H1 (cell line): ENCODE results near the gene FLT1. TPM values are rescaled to one million over a fixed set of nuclear protein-coding genes. Genes with fewer than 3 reads are reported as not detected.

ENCODE experiments used
- CTCF ChIA-PET: fragments of 300-600 bp; sonication (Branson Sonifier 250); formaldehyde crosslinking; loops from one replicate; lab custom pipeline; 2021; ENCODE audit not compliant: partially characterized antibody; lab: Charles Lee
- POLR2A ChIA-PET: fragments of 300-600 bp; sonication (Branson Sonifier 250); formaldehyde crosslinking; loops from one replicate; lab custom pipeline; 2021; ENCODE audit warnings: inconsistent platforms; ENCODE audit not compliant: partially characterized antibody; lab: Charles Lee
- DNase-seq, 2 experiments: peaks; one replicate each; pipeline versions ENCODE4 v3.0.0 to v3.0.0-alpha.2; 2010 to 2022; ENCODE audit warnings: low spot score in 2 of 2, low read depth in 1 of 2, mixed read lengths in 1 of 2
- FAIRE-seq: peaks from 2 replicates; lab custom pipeline; 2011; peaks lifted over from hg19 to GRCh38; lab: Jason Lieb, UNC
- H2AFZ ChIP-seq: 2 replicates; pipeline ENCODE4 v1.8.1; 2012; ENCODE audit warnings: low read length, inconsistent platforms
- H2AK5ac ChIP-seq: 2 replicates; pipeline ENCODE4 v1.6.1; 2013; ENCODE audit warnings: low read depth, low read length
- H2BK120ac ChIP-seq: replicated peaks from 2 replicates; pipeline ENCODE3; 2013; ENCODE audit warnings: low read depth, low read length, inconsistent platforms
- H2BK12ac ChIP-seq: 2 replicates; pipeline ENCODE4 v1.6.1; 2013; ENCODE audit warnings: low read depth, low read length
- H2BK15ac ChIP-seq: 2 replicates; pipeline ENCODE4 v1.6.1; 2013; ENCODE audit warnings: low read length
- H2BK20ac ChIP-seq: 2 replicates; pipeline ENCODE4 v1.6.1; 2013; ENCODE audit warnings: low read length
- H2BK5ac ChIP-seq: 2 replicates; pipeline ENCODE4 v1.6.1; 2013; ENCODE audit warnings: low read depth, low read length
- H3K14ac ChIP-seq: 2 replicates; pipeline ENCODE4 v1.6.1; 2013; ENCODE audit warnings: inconsistent platforms; ENCODE audit not compliant: insufficient read length
- H3K18ac ChIP-seq: 2 replicates; pipeline ENCODE4 v1.6.1; 2013; ENCODE audit warnings: low read length; ENCODE audit errors: extremely low read depth
- H3K23ac ChIP-seq: 2 replicates; pipeline ENCODE4 v1.6.1; 2013; ENCODE audit warnings: inconsistent platforms; ENCODE audit not compliant: insufficient read length
- H3K23me2 ChIP-seq: 2 replicates; pipeline ENCODE4 v1.6.1; 2013; ENCODE audit warnings: low read depth, low read length
- H3K27ac ChIP-seq: 2 replicates; pipeline ENCODE4 v1.6.1; 2011; ENCODE audit warnings: low read depth, low read length, inconsistent platforms
- H3K27me3 ChIP-seq, 4 experiments: replicated peaks in 1 of 4; 1 replicate in 1 of 4; 2 replicates in 3 of 4; pipeline versions ENCODE4 v1.6.1 to v1.8.1; 2011 to 2013; ENCODE audit warnings: low read length in 3 of 4, mild to moderate bottlenecking in 3 of 4, inconsistent platforms in 2 of 4, mixed read lengths in 2 of 4, moderate library complexity in 1 of 4; ENCODE audit not compliant: control insufficient read depth in 3 of 4, insufficient read depth in 3 of 4; ENCODE audit errors: extremely low read depth in 1 of 4
- H3K36me3 ChIP-seq, 4 experiments: 2 replicates each; pipeline versions ENCODE4 v1.6.1 to v1.8.1; 2011 to 2013; ENCODE audit warnings: mild to moderate bottlenecking in 4 of 4, low read length in 3 of 4, moderate library complexity in 2 of 4, control low read depth in 1 of 4, inconsistent platforms in 1 of 4; ENCODE audit not compliant: insufficient read depth in 4 of 4, control insufficient read depth in 2 of 4
- H3K4ac ChIP-seq: replicated peaks from 2 replicates; pipeline ENCODE3; 2013; ENCODE audit warnings: low read length, low read depth, mixed read lengths, inconsistent platforms; ENCODE audit not compliant: insufficient read length
- H3K4me1 ChIP-seq, 4 experiments: replicated peaks in 1 of 4; 1 replicate in 1 of 4; 2 replicates in 3 of 4; pipeline versions ENCODE4 v1.6.1 to v1.8.1; 2011 to 2013; ENCODE audit warnings: low read length in 3 of 4, inconsistent platforms in 2 of 4, mixed read lengths in 1 of 4; ENCODE audit not compliant: insufficient read depth in 4 of 4, control insufficient read depth in 3 of 4
- H3K4me2 ChIP-seq, 2 experiments: 2 replicates each; pipeline versions ENCODE4 v1.6.1 to v1.8.1; 2011 to 2013; ENCODE audit warnings: low read depth in 2 of 2, low read length in 2 of 2, control low read depth in 1 of 2, inconsistent platforms in 1 of 2, mild to moderate bottlenecking in 1 of 2; ENCODE audit not compliant: insufficient read depth in 1 of 2
- H3K4me3 ChIP-seq, 4 experiments: fragments of 200-600, 300-600 bp in 1 of 4; sonication (generic), shearing (Covaris generic), sonication (Bioruptor Twin) in 1 of 4; 2 replicates each; pipeline versions ENCODE4 v1.5.1 to v1.8.1; 2011 to 2016; ENCODE audit warnings: low read length in 4 of 4, low read depth in 3 of 4, control low read depth in 2 of 4, inconsistent platforms in 2 of 4, mild to moderate bottlenecking in 2 of 4, mixed read lengths in 1 of 4, moderate library complexity in 1 of 4; ENCODE audit not compliant: insufficient read depth in 2 of 4; ENCODE audit errors: extremely low read depth in 1 of 4
- H3K56ac ChIP-seq: replicated peaks from 2 replicates; pipeline ENCODE3; 2013; ENCODE audit warnings: low read depth, mild to moderate bottlenecking, mixed read lengths, low read length, inconsistent platforms; ENCODE audit not compliant: insufficient read length
- H3K79me1 ChIP-seq: 2 replicates; pipeline ENCODE4 v1.6.1; 2013; ENCODE audit warnings: low read depth, low read length, control low read depth
- H3K79me2 ChIP-seq, 2 experiments: 2 replicates each; pipeline versions ENCODE4 v1.6.1 to v1.8.1; 2012 to 2013; ENCODE audit warnings: low read length in 2 of 2, mild to moderate bottlenecking in 2 of 2, inconsistent platforms in 1 of 2; ENCODE audit not compliant: insufficient read depth in 2 of 2, control insufficient read depth in 1 of 2
- H3K9ac ChIP-seq, 4 experiments: replicated peaks in 1 of 4; 1 replicate in 1 of 4; 2 replicates in 3 of 4; pipeline versions ENCODE4 v1.6.1 to v1.8.1; 2011 to 2013; ENCODE audit warnings: low read depth in 3 of 4, low read length in 3 of 4, control low read depth in 2 of 4, mild to moderate bottlenecking in 2 of 4, moderate library complexity in 2 of 4, inconsistent platforms in 1 of 4; ENCODE audit errors: extremely low read depth in 1 of 4
- H3K9me3 ChIP-seq, 2 experiments: 2 replicates each; pipeline versions ENCODE4 v1.6.1 to v1.8.1; 2012 to 2013; ENCODE audit warnings: mild to moderate bottlenecking in 2 of 2, moderate library complexity in 2 of 2, control low read depth in 1 of 2, inconsistent platforms in 1 of 2, low read depth in 1 of 2, low read length in 1 of 2, mixed read lengths in 1 of 2; ENCODE audit not compliant: insufficient read depth in 2 of 2
- H4K20me1 ChIP-seq, 2 experiments: replicated peaks in 1 of 2; 2 replicates each; pipeline versions ENCODE3 to v1.8.1; 2011 to 2013; ENCODE audit warnings: inconsistent platforms in 2 of 2, low read length in 2 of 2, mild to moderate bottlenecking in 1 of 2; ENCODE audit not compliant: insufficient read depth in 2 of 2, control insufficient read depth in 1 of 2
- H4K5ac ChIP-seq: 2 replicates; pipeline ENCODE4 v1.6.1; 2013; ENCODE audit warnings: low read length, low read depth, mixed read lengths, inconsistent platforms; ENCODE audit not compliant: insufficient read length
- H4K8ac ChIP-seq: 2 replicates; pipeline ENCODE4 v1.8.0; 2013; ENCODE audit warnings: mild to moderate bottlenecking, moderate library complexity, low read length, inconsistent platforms; ENCODE audit not compliant: insufficient read depth; ENCODE audit errors: extremely low read depth
- H4K91ac ChIP-seq: replicated peaks from 2 replicates; pipeline ENCODE3; 2013; ENCODE audit warnings: low read length, mixed read lengths, inconsistent platforms; ENCODE audit not compliant: insufficient read length
- ATF3 ChIP-seq: IDR thresholded peaks from 2 replicates; pipeline ENCODE4 v1.6.1; 2011; ENCODE audit warnings: low read depth, mild to moderate bottlenecking, low read length; ENCODE audit not compliant: insufficient read depth
- CTCF ChIP-seq, 3 experiments: IDR thresholded peaks; 1 replicate in 2 of 3; 2 replicates in 1 of 3; pipeline versions ENCODE4 v1.5.1 to v1.6.1; 2011; ENCODE audit warnings: low read length in 3 of 3, mild to moderate bottlenecking in 3 of 3, inconsistent platforms in 2 of 3, low read depth in 1 of 3, moderate library complexity in 1 of 3; ENCODE audit not compliant: insufficient read depth in 1 of 3; ENCODE audit errors: control extremely low read depth in 1 of 3
- EGR1 ChIP-seq: IDR thresholded peaks from 2 replicates; pipeline ENCODE4 v1.6.1; 2011; ENCODE audit warnings: low read depth, low read length, borderline replicate concordance
- HDAC6 ChIP-seq: IDR thresholded peaks from one replicate; pipeline ENCODE4 v1.7.1; 2012; ENCODE audit warnings: low read depth, mild to moderate bottlenecking, inconsistent platforms, low read length, moderate library complexity
- KDM4A ChIP-seq: IDR thresholded peaks from one replicate; pipeline ENCODE4 v1.7.1; 2012; ENCODE audit warnings: low read depth, mild to moderate bottlenecking, moderate library complexity, low read length, inconsistent platforms; ENCODE audit not compliant: severe bottlenecking
- MAFK ChIP-seq: IDR thresholded peaks from 2 replicates; pipeline ENCODE4 v1.6.1; 2012; ENCODE audit warnings: low read depth, mild to moderate bottlenecking, improper control_type of control experiment, low read length
- POLR2A ChIP-seq, 2 experiments: IDR thresholded peaks; 1 replicate in 1 of 2; 2 replicates in 1 of 2; pipeline ENCODE4 v1.6.1; 2011; ENCODE audit warnings: low read depth in 2 of 2, low read length in 2 of 2, mild to moderate bottlenecking in 2 of 2; ENCODE audit errors: control extremely low read depth in 1 of 2
- POLR2AphosphoS5 ChIP-seq: IDR thresholded peaks from 2 replicates; pipeline ENCODE4 v1.6.1; 2011; ENCODE audit warnings: low read depth, low read length
- RNF2 ChIP-seq: fragments of 200-900, 300-1000 bp; sonication (generic); IDR thresholded peaks from 2 replicates; pipeline ENCODE4 v1.7.1; 2016; ENCODE audit warnings: borderline replicate concordance, low read depth, mild to moderate bottlenecking, antibody characterized with exemption, low read length; ENCODE audit not compliant: poor library complexity, severe bottlenecking; ENCODE audit errors: missing control alignments
- SIX5 ChIP-seq: IDR thresholded peaks from 2 replicates; pipeline ENCODE4 v1.6.1; 2011; ENCODE audit warnings: mild to moderate bottlenecking, low read depth, low read length
- SP2 ChIP-seq: IDR thresholded peaks from 2 replicates; pipeline ENCODE4 v1.6.1; 2012; ENCODE audit warnings: mild to moderate bottlenecking, low read length, inconsistent platforms
- SRF ChIP-seq: IDR thresholded peaks from 2 replicates; pipeline ENCODE4 v1.6.1; 2011; ENCODE audit warnings: mild to moderate bottlenecking, low read depth, low read length, moderate library complexity
- polyA plus RNA-seq, 7 experiments: library from polyadenylated mRNA; depleted of rRNA in 3 of 7; stranded (reverse) in 5 of 7; unstranded in 2 of 7; fragments of >200 nt in 5 of 7; fragments of 200-250 nt in 2 of 7; gene quantifications; 1 replicate in 5 of 7; 2 replicates in 1 of 7; 4 replicates in 1 of 7; pipeline versions ENCODE4 v1.2.1 to v1.2.3, GENCODE V29; 2011 to 2013; ENCODE audit warnings: missing spikeins in 2 of 7, mixed read lengths in 2 of 7
- total RNA-seq: library from RNA; stranded (reverse); fragmentation: NEBNext Ultra II Directional; extraction: Animal tissue kit (Norgen Biotek cat#: 25700); gene quantifications from 2 replicates; pipeline ENCODE4 v1.2.1, GENCODE V29; 2021

The FLT1 gene
- total and polyA plus RNA-seq, 2 of the 8 experiments (the other 6 are each of a cell fraction or from before 2014, with no cell fraction given), result 19.7 to 90.2 TPM

GRCh38 chr13:28447989-28448388 lies 46.9 kb downstream of the FLT1 start:
- Histone ChIP-seq H3K79me1 (peaks cover 5% of the 10 kb centered on the region; the same call in 1 of the 2 replicates), H4K20me1 (no peaks in the 10 kb centered on the region), H3K27me3 (no peaks in the 10 kb centered on the region), H3K18ac (no peak overlapping the region), H3K9ac (no peak overlapping the region), H3K56ac (no peak overlapping the region), H3K14ac (no peak overlapping the region), H2BK5ac (no peak overlapping the region), H4K91ac (no peak overlapping the region), H3K9me3 (peaks cover 14 to 15% of the 10 kb centered on the region in 2 experiments), H4K8ac (no peak overlapping the region), H2BK20ac (no peak overlapping the region), H2BK12ac (no peak overlapping the region), H3K4me2 (no peak overlapping the region), H2AFZ (no peak overlapping the region), H3K4me3 (peak overlapping the region in 1 of 4 experiments; percentile 2; a peak in 1 of 8 replicates), H3K79me2 (peaks cover 0 to 81% of the 10 kb centered on the region in 2 experiments; a peak in 2 of 4 replicates), H3K23me2 (no peaks in the 10 kb centered on the region), H3K4me1 (peaks cover 2 to 12% (median 8%) of the 10 kb centered on the region in 4 experiments), H2AK5ac (no peak overlapping the region), H3K4ac (no peak overlapping the region), H2BK120ac (no peak overlapping the region), H3K27ac (no peak overlapping the region), H3K23ac (no peak overlapping the region), H4K5ac (no peak overlapping the region), H3K36me3 (peaks cover 0 to 53% (median 28%) of the 10 kb centered on the region in 4 experiments; a peak in 5 of 8 replicates), H2BK15ac (no peak overlapping the region)
- ChIA-PET CTCF (interaction anchor here (2.0 kb wide), 1 partner anchor 9 kb away, joined by 7 read pairs; no protein-coding TSS in a partner anchor), POLR2A (interaction anchor here (1.1 kb wide), 3 partner anchors 9 to 47 kb away, joined by 3 to 4 read pairs (median 3); partner anchors contain the start of gene FLT1)
- DNase-seq (no peak), FAIRE-seq (peak; percentile 52)
- no peak for TF ChIP-seq SRF
- no peak for TF ChIP-seq POLR2AphosphoS5
- TF ChIP-seq RNF2, result no peak
- TF ChIP-seq SIX5, result no peak
- TF ChIP-seq CTCF (IDR thresholded peaks at IDR 0.05; ENCODE audit: control extremely low read depth in 1 of 3, insufficient read depth in 1 of 3, low read depth in 1 of 3, low read length in 3 of 3), result no peak
- TF ChIP-seq MAFK, result no peak
- no peak for TF ChIP-seq POLR2A (IDR thresholded peaks at IDR 0.05; ENCODE audit: control extremely low read depth in 1 of 2, low read depth in 2 of 2, low read length in 2 of 2)
- no peak for TF ChIP-seq ATF3
- no peak for TF ChIP-seq KDM4A
- TF ChIP-seq SP2, result no peak
- no peak for TF ChIP-seq HDAC6
- TF ChIP-seq EGR1, result no peak
